Neural cell (in vitro differentiated cells): ENCODE data around the gene TLCD3A. TPM values are rescaled to one million over a fixed set of nuclear protein-coding genes. Genes with fewer than 3 reads are reported as not detected.

ENCODE experiments used
- H2AFZ ChIP-seq: fragments of 200-600, 300-800 bp; sonication (generic), shearing (Covaris generic); 2 replicates; pipeline ENCODE4 v1.6.0; 2014; ENCODE audit warnings: low read depth, mild to moderate bottlenecking, antibody characterized with exemption, low read length, moderate library complexity
- H3F3A ChIP-seq: fragments of 200-600 bp; shearing (Covaris generic); 2 replicates; pipeline ENCODE4 v1.6.1; 2016; ENCODE audit warnings: mild to moderate bottlenecking, moderate library complexity, mixed read lengths, antibody characterized with exemption, low read length; ENCODE audit not compliant: insufficient read depth, poor library complexity, severe bottlenecking
- H3K27ac ChIP-seq: fragments of 200-600, 300-800 bp; sonication (generic), shearing (Covaris generic); 2 replicates; pipeline ENCODE4 v1.5.1; 2014; ENCODE audit warnings: mild to moderate bottlenecking, low read length, moderate library complexity
- H3K27me3 ChIP-seq: fragments of 300-800, 200-600 bp; sonication (generic), shearing (Covaris generic); 2 replicates; pipeline ENCODE4 v1.6.0; 2014; ENCODE audit warnings: mild to moderate bottlenecking, low read depth, low read length, moderate library complexity; ENCODE audit not compliant: insufficient read depth
- H3K36me3 ChIP-seq: fragments of 300-800, 200-600 bp; sonication (generic), shearing (Covaris generic); 2 replicates; pipeline ENCODE4 v1.5.1; 2014; ENCODE audit warnings: mild to moderate bottlenecking, antibody characterized with exemption, low read length, moderate library complexity; ENCODE audit not compliant: insufficient read depth
- H3K4me2 ChIP-seq: fragments of 300-800, 200-600 bp; sonication (generic), shearing (Covaris generic); 2 replicates; pipeline ENCODE4 v1.6.0; 2014; ENCODE audit warnings: mild to moderate bottlenecking, low read length
- H3K4me3 ChIP-seq: fragments of 300-800, 200-600 bp; sonication (generic), shearing (Covaris generic); 2 replicates; pipeline ENCODE4 v1.5.1; 2014; ENCODE audit warnings: mild to moderate bottlenecking, low read length, moderate library complexity
- H3K79me2 ChIP-seq: fragments of 200-600 bp; shearing (Covaris generic); replicated peaks from 2 replicates; pipeline ENCODE4 v1.6.0; 2014; ENCODE audit warnings: mild to moderate bottlenecking, low read length, moderate library complexity; ENCODE audit not compliant: insufficient read depth
- H3K9ac ChIP-seq: fragments of 300-800, 200-600 bp; sonication (generic), shearing (Covaris generic); 2 replicates; pipeline ENCODE4 v1.6.1; 2016; ENCODE audit warnings: mild to moderate bottlenecking, low read length, mixed read lengths
- H3K9me2 ChIP-seq: fragments of 200-600 bp; shearing (Covaris generic); 2 replicates; pipeline ENCODE4 v1.6.1; 2016; ENCODE audit warnings: mild to moderate bottlenecking, low read length, mixed read lengths; ENCODE audit not compliant: insufficient read depth
- H3K9me3 ChIP-seq: fragments of 200-600, 300-800 bp; sonication (generic), shearing (Covaris generic); 2 replicates; pipeline ENCODE4 v1.6.1; 2016; ENCODE audit warnings: mild to moderate bottlenecking, mixed run types, low read length, moderate library complexity, mixed read lengths
- H4K20me1 ChIP-seq: fragments of 200-600 bp; shearing (Covaris generic); 2 replicates; pipeline ENCODE4 v1.6.1; 2016; ENCODE audit warnings: mild to moderate bottlenecking, mixed run types; ENCODE audit not compliant: insufficient read depth
- EP300 ChIP-seq: fragments of 450-650 bp; conservative IDR thresholded peaks from 2 replicates; pipeline ENCODE4 v1.6.1; 2014; ENCODE audit warnings: antibody characterized with exemption, mild to moderate bottlenecking, moderate library complexity; ENCODE audit not compliant: poor library complexity, severe bottlenecking
- EZH2 ChIP-seq: fragments of 200-600, 300-800 bp; shearing (Covaris generic), sonication (generic); IDR thresholded peaks from 2 replicates; pipeline ENCODE4 v1.6.1; 2014; ENCODE audit warnings: antibody characterized with exemption, low read length, borderline replicate concordance, mild to moderate bottlenecking; ENCODE audit not compliant: insufficient read depth, poor library complexity, severe bottlenecking
- MXI1 ChIP-seq: fragments of 450-650 bp; conservative IDR thresholded peaks from 2 replicates; pipeline ENCODE4 v1.6.1; 2014; ENCODE audit warnings: antibody characterized with exemption, mild to moderate bottlenecking; ENCODE audit not compliant: poor library complexity, severe bottlenecking
- POLR2AphosphoS5 ChIP-seq: IDR thresholded peaks from 2 replicates; pipeline ENCODE4 v1.6.1; 2012
- RAD21 ChIP-seq: fragments of 450-650 bp; conservative IDR thresholded peaks from 2 replicates; pipeline ENCODE4 v1.6.1; 2014; ENCODE audit warnings: antibody characterized with exemption, mild to moderate bottlenecking, moderate library complexity
- REST ChIP-seq: IDR thresholded peaks from 2 replicates; pipeline ENCODE4 v1.6.1; 2012; ENCODE audit warnings: borderline replicate concordance
- SMC3 ChIP-seq: fragments of 450-650 bp; conservative IDR thresholded peaks from 2 replicates; pipeline ENCODE4 v1.6.1; 2014; ENCODE audit warnings: antibody characterized with exemption, mild to moderate bottlenecking, moderate library complexity; ENCODE audit not compliant: poor library complexity
- TAF1 ChIP-seq: IDR thresholded peaks from 2 replicates; pipeline ENCODE4 v1.6.1; 2012; ENCODE audit warnings: low read depth
- polyA plus RNA-seq: library from polyadenylated mRNA; depleted of rRNA; stranded (reverse); fragments of >200 nt; gene quantifications from 2 replicates; pipeline ENCODE4 v1.2.3, GENCODE V29; 2014
- TF ChIP-seq, protein P1 (sequence below): fragments of 450-650 bp; IDR thresholded peaks from 2 replicates; pipeline ENCODE4 v1.5.1; 2014; ENCODE audit warnings: antibody characterized with exemption, mild to moderate bottlenecking, moderate library complexity; ENCODE audit not compliant: poor library complexity, severe bottlenecking

TLCD3A gene
- polyA plus RNA-seq, 1 donor from 2014 or later: 17.0 TPM

DNA sequence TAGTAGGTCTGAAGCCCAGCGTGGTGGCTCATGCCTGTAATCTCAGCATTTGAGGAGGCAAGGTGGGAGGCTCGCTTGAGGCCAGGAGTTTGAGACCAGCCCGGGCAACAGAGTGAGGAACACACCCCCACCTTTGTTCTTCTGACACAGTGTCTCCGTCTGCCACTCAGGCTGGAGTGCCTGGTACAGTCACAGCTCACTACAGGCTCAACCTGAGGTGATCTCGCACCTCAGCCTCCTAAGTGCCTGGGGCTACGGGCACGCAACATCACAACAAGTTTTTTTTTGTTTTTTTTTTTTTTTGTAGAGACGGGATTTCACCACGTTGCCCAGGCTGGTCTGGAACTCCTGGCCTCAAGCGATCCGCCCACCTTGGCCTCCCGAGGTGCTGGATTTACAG is 6.7 kb upstream of the TLCD3A start:
- Histone ChIP-seq H3K9ac (no peak overlapping the region), H2AFZ (no peak overlapping the region), H3K79me2 (no peaks in the 10 kb centered on the region), H3K36me3 (no peaks in the 10 kb centered on the region), H4K20me1 (no peaks in the 10 kb centered on the region), H3K4me2 (no peak overlapping the region), H3K27ac (no peak overlapping the region), H3K9me2 (no peaks in the 10 kb centered on the region), H3F3A (no peaks in the 10 kb centered on the region), H3K9me3 (no peaks in the 10 kb centered on the region), H3K4me3 (no peak overlapping the region), H3K27me3 (no peaks in the 10 kb centered on the region)
- TF ChIP-seq TAF1: no peak
- no peak for TF ChIP-seq SMC3
- TF ChIP-seq REST: no peak
- TF ChIP-seq, protein P1, sequence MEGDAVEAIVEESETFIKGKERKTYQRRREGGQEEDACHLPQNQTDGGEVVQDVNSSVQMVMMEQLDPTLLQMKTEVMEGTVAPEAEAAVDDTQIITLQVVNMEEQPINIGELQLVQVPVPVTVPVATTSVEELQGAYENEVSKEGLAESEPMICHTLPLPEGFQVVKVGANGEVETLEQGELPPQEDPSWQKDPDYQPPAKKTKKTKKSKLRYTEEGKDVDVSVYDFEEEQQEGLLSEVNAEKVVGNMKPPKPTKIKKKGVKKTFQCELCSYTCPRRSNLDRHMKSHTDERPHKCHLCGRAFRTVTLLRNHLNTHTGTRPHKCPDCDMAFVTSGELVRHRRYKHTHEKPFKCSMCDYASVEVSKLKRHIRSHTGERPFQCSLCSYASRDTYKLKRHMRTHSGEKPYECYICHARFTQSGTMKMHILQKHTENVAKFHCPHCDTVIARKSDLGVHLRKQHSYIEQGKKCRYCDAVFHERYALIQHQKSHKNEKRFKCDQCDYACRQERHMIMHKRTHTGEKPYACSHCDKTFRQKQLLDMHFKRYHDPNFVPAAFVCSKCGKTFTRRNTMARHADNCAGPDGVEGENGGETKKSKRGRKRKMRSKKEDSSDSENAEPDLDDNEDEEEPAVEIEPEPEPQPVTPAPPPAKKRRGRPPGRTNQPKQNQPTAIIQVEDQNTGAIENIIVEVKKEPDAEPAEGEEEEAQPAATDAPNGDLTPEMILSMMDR: no peak
- TF ChIP-seq MXI1: no peak
- no peak for TF ChIP-seq EP300
- no peak for TF ChIP-seq RAD21
- TF ChIP-seq POLR2AphosphoS5: no peak
- no peak for TF ChIP-seq EZH2

DNA sequence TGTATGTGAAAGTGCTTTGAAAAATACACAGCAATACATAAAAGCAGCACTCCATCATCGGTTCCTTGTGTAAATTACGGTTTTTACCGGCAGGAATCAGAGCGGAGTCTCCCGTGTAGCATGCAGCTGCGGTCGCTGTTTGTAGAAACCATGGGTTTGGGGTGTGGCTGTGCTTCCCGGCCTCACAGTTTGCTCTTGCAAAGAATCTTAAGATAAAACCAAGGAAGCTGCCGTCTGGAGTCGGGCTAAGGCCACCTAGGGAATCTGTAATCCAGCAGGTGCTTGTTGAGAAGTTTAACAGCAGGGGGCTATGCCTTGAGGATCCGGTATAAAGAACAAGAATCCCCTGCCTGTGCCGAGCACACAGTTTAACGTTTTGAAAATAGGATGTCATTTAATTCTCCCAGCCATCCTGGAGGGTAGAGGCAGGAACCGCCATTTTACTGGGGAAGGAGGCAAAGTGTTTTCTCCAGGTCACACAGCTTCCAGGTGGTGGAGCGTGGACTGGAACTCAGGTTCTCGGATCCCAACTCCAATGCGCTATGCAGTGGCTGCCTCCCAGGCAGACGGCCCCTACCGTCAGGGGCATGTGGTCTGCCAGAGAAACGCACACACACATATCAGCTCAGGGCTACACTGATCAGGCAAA is 6.0 kb upstream of the TLCD3A start:
- Histone ChIP-seq H3K36me3 (no peaks in the 10 kb centered on the region), H3K9me3 (no peaks in the 10 kb centered on the region), H4K20me1 (no peaks in the 10 kb centered on the region), H3K4me2 (no peak overlapping the region), H3K27ac (no peak overlapping the region), H3F3A (no peaks in the 10 kb centered on the region), H3K9ac (no peak overlapping the region), H3K9me2 (no peaks in the 10 kb centered on the region), H3K79me2 (no peaks in the 10 kb centered on the region), H3K4me3 (no peak overlapping the region), H3K27me3 (no peaks in the 10 kb centered on the region), H2AFZ (no peak overlapping the region)
- TF ChIP-seq, protein P1: no peak
- TF ChIP-seq MXI1: no peak
- no peak for TF ChIP-seq SMC3
- TF ChIP-seq RAD21: no peak
- no peak for TF ChIP-seq EZH2
- TF ChIP-seq POLR2AphosphoS5: no peak
- TF ChIP-seq REST: no peak
- no peak for TF ChIP-seq TAF1
- TF ChIP-seq EP300: no peak
